HCT116 (cell line): ENCODE results near the gene COL4A3. TPM values are rescaled to one million over a fixed set of nuclear protein-coding genes. Genes with fewer than 3 reads are reported as not detected.

Source experiments
- ATAC-seq: fragments of 200-7000 bp; cut with Tn5 transposase; 2 replicates; pipeline ENCODE4 v1.9.1; 2020; ENCODE audit warnings: mild to moderate bottlenecking, moderate library complexity
- BruUV-seq: library from RNA; stranded (reverse); fragments of 400-500 nt; replicated peaks from 2 replicates; lab custom pipeline; 2021; lab: Mats Ljungman, UMichigan
- CTCF ChIA-PET: fragments of 300-600 bp; sonication (Branson Sonifier 250); formaldehyde crosslinking; loops from one replicate; lab custom pipeline; 2021; ENCODE audit warnings: antibody characterized with exemption; lab: Charles Lee
- POLR2A ChIA-PET: fragments of 300-600, 350-600 bp; sonication (Branson Sonifier 250); formaldehyde crosslinking; loops from one replicate; lab custom pipeline; 2021; ENCODE audit warnings: antibody characterized with exemption; lab: Charles Lee
- RAD21 ChIA-PET, 2 experiments: fragments of 300-600 bp; sonication (Branson Sonifier 250); formaldehyde crosslinking; loops; one replicate each; lab custom pipeline; 2023; ENCODE audit warnings: low total read pairs in 2 of 2; ENCODE audit not compliant: uncharacterized antibody in 2 of 2, unreplicated experiment in 2 of 2, low non-redundant PET in 1 of 2; lab: Charles Lee
- DNase-seq: peaks from one replicate; pipeline ENCODE4 v3.0.0-alpha.2; 2010; ENCODE audit warnings: low read depth, low spot score
- H2AFZ ChIP-seq: fragments of 200-600 bp; shearing (Covaris generic), sonication (generic); 2 replicates; pipeline ENCODE4 v1.6.1; 2017; ENCODE audit warnings: low read depth, mixed run types, mixed read lengths, antibody characterized with exemption, low read length; ENCODE audit not compliant: poor library complexity, severe bottlenecking
- H3K27ac ChIP-seq: 2 replicates; pipeline ENCODE4 v1.5.1; 2012; ENCODE audit warnings: low read depth, low read length
- H3K27me3 ChIP-seq: fragments of 200-600 bp; sonication (generic); 2 replicates; pipeline ENCODE4 v1.6.1; 2016; ENCODE audit warnings: mixed run types, low read length, mixed read lengths; ENCODE audit not compliant: insufficient read depth
- H3K36me3 ChIP-seq, 2 experiments: fragments of 200-500 bp in 1 of 2; fragments of 200-600 bp in 1 of 2; sonication (Bioruptor generic) in 1 of 2; sonication (generic) in 1 of 2; 2 replicates each; pipeline versions ENCODE4 v1.5.1 to v1.6.1; 2014 to 2016; ENCODE audit warnings: low read length in 2 of 2, inconsistent platforms in 1 of 2, mixed read lengths in 1 of 2, mixed run types in 1 of 2; ENCODE audit not compliant: insufficient read depth in 2 of 2, control insufficient read depth in 1 of 2
- H3K4me1 ChIP-seq, 2 experiments: fragments of 200-600 bp in 1 of 2; sonication (generic) in 1 of 2; 2 replicates each; pipeline versions ENCODE4 v1.5.1 to v1.6.1; 2012 to 2017; ENCODE audit warnings: low read length in 2 of 2, inconsistent platforms in 1 of 2, mild to moderate bottlenecking in 1 of 2, mixed read lengths in 1 of 2, mixed run types in 1 of 2, moderate library complexity in 1 of 2; ENCODE audit not compliant: insufficient read depth in 2 of 2, control insufficient read depth in 1 of 2
- H3K4me2 ChIP-seq: fragments of 200-600 bp; sonication (generic); 2 replicates; pipeline ENCODE4 v1.6.1; 2017; ENCODE audit warnings: mixed run types, low read length, mixed read lengths
- H3K4me3 ChIP-seq, 2 experiments: fragments of 200-600 bp in 1 of 2; sonication (generic) in 1 of 2; replicated peaks in 1 of 2; 2 replicates each; pipeline ENCODE4 v1.5.1; 2011 to 2016; ENCODE audit warnings: low read length in 2 of 2, control low read depth in 1 of 2, low read depth in 1 of 2, mild to moderate bottlenecking in 1 of 2, mixed read lengths in 1 of 2, mixed run types in 1 of 2
- H3K79me2 ChIP-seq: fragments of 200-600 bp; sonication (generic); 2 replicates; pipeline ENCODE4 v1.6.1; 2017; ENCODE audit warnings: mild to moderate bottlenecking, mixed run types, low read length, moderate library complexity, mixed read lengths; ENCODE audit not compliant: insufficient read depth
- H3K9ac ChIP-seq: fragments of 200-600 bp; sonication (generic); 2 replicates; pipeline ENCODE4 v1.6.1; 2016; ENCODE audit warnings: low read length, mixed read lengths
- H3K9me2 ChIP-seq: fragments of 200-600 bp; sonication (generic), shearing (Covaris generic); 2 replicates; pipeline ENCODE4 v1.6.1; 2017; ENCODE audit warnings: mixed run types, mild to moderate bottlenecking, moderate library complexity; ENCODE audit not compliant: insufficient read depth
- H3K9me3 ChIP-seq, 2 experiments: fragments of 200-500 bp in 1 of 2; fragments of 200-600 bp in 1 of 2; sonication (Bioruptor generic) in 1 of 2; sonication (generic) in 1 of 2; 2 replicates each; pipeline ENCODE4 v1.6.1; 2014 to 2017; ENCODE audit warnings: low read length in 2 of 2, mixed read lengths in 2 of 2, inconsistent platforms in 1 of 2, low read depth in 1 of 2, mild to moderate bottlenecking in 1 of 2, mixed run types in 1 of 2, moderate library complexity in 1 of 2; ENCODE audit not compliant: control insufficient read depth in 1 of 2, insufficient read depth in 1 of 2
- H4K20me1 ChIP-seq: fragments of 200-600 bp; sonication (generic), shearing (Covaris generic); 2 replicates; pipeline ENCODE4 v1.6.1; 2017; ENCODE audit warnings: mixed run types, mild to moderate bottlenecking, moderate library complexity; ENCODE audit not compliant: insufficient read depth
- CBX3 ChIP-seq: IDR thresholded peaks from 2 replicates; pipeline ENCODE4 v1.6.1; 2012; ENCODE audit warnings: low read depth
- CEBPB ChIP-seq: IDR thresholded peaks from 2 replicates; pipeline ENCODE4 v1.6.1; 2012; ENCODE audit warnings: low read depth
- EGR1 ChIP-seq: IDR thresholded peaks from 2 replicates; pipeline ENCODE4 v1.6.1; 2012; ENCODE audit warnings: low read depth
- ELF1 ChIP-seq: IDR thresholded peaks from 2 replicates; pipeline ENCODE4 v1.6.1; 2012; ENCODE audit warnings: low read depth, borderline replicate concordance
- EZH2 ChIP-seq: fragments of 200-600 bp; sonication (generic); IDR thresholded peaks from 2 replicates; pipeline ENCODE4 v1.6.1; 2017; ENCODE audit warnings: antibody characterized with exemption, mixed run types
- EZH2phosphoT487 ChIP-seq: fragments of 200-600 bp; IDR thresholded peaks from 2 replicates; pipeline ENCODE4 v1.6.1; 2018; ENCODE audit warnings: antibody characterized with exemption, borderline replicate concordance
- FOSL1 ChIP-seq: IDR thresholded peaks from 2 replicates; pipeline ENCODE4 v1.6.1; 2012; ENCODE audit warnings: low read depth
- JUND ChIP-seq: IDR thresholded peaks from 2 replicates; pipeline ENCODE4 v1.6.1; 2012
- MAX ChIP-seq: IDR thresholded peaks from 2 replicates; pipeline ENCODE4 v1.6.1; 2012
- POLR2A ChIP-seq: IDR thresholded peaks from 2 replicates; pipeline ENCODE4 v1.7.0; 2011; ENCODE audit warnings: borderline replicate concordance; ENCODE audit not compliant: insufficient read depth, insufficient read length; ENCODE audit errors: extremely low read depth
- POLR2AphosphoS5 ChIP-seq: IDR thresholded peaks from 2 replicates; pipeline ENCODE4 v1.6.1; 2011; ENCODE audit warnings: mild to moderate bottlenecking, low read depth, low read length, moderate library complexity
- RAD21 ChIP-seq: IDR thresholded peaks from 2 replicates; pipeline ENCODE4 v1.6.1; 2012; ENCODE audit warnings: low read depth, mild to moderate bottlenecking
- SIN3A ChIP-seq: IDR thresholded peaks from 2 replicates; pipeline ENCODE4 v1.6.1; 2012; ENCODE audit warnings: low read depth
- SP1 ChIP-seq: IDR thresholded peaks from 2 replicates; pipeline ENCODE4 v1.6.1; 2012; ENCODE audit warnings: low read depth
- SRF ChIP-seq: IDR thresholded peaks from 2 replicates; pipeline ENCODE4 v1.6.1; 2012; ENCODE audit warnings: low read depth
- TCF7L2 ChIP-seq: IDR thresholded peaks from 2 replicates; pipeline ENCODE4 v1.7.0; 2011; ENCODE audit warnings: borderline replicate concordance, inconsistent platforms; ENCODE audit not compliant: insufficient read depth, insufficient read length; ENCODE audit errors: extremely low read depth
- YY1 ChIP-seq: IDR thresholded peaks from 2 replicates; pipeline ENCODE4 v1.6.1; 2011; ENCODE audit warnings: low read length, low read depth, moderate library complexity, mild to moderate bottlenecking; ENCODE audit not compliant: insufficient replicate concordance; ENCODE audit errors: extremely low read depth
- ZFX ChIP-seq: fragments of 450-650 bp; IDR thresholded peaks from 2 replicates; pipeline ENCODE4 v1.6.1; 2017
- intact Hi-C: fragments of 100-400 bp; cut with micrococcal nuclease; formaldehyde crosslinking; loops from 2 replicates; pipeline ENCODE4 v1.10.0; 2022
- total RNA-seq: library from RNA; stranded (reverse); gene quantifications from one replicate; pipeline ENCODE4 v1.2.1, GENCODE V29; 2021; ENCODE audit not compliant: unreplicated experiment
- TF ChIP-seq, protein P1 (sequence below), 3 experiments: fragments of 200-600 bp in 1 of 3; sonication (generic) in 1 of 3; IDR thresholded peaks in 2 of 3; conservative IDR thresholded peaks in 1 of 3; 2 replicates each; pipeline ENCODE4 v1.5.1; 2012 to 2017; ENCODE audit warnings: low read depth in 2 of 3, low read length in 2 of 3, antibody characterized with exemption in 1 of 3, borderline replicate concordance in 1 of 3, control low read depth in 1 of 3, mild to moderate bottlenecking in 1 of 3, mixed read lengths in 1 of 3, mixed run types in 1 of 3, moderate library complexity in 1 of 3; ENCODE audit not compliant: insufficient read depth in 1 of 3
- TF ChIP-seq, protein P2 (sequence below): IDR thresholded peaks from 2 replicates; pipeline ENCODE4 v1.6.1; 2012; ENCODE audit warnings: low read depth
- TF ChIP-seq, protein P3 (sequence below): IDR thresholded peaks from 2 replicates; pipeline ENCODE4 v1.6.1; 2011; ENCODE audit warnings: mild to moderate bottlenecking, low read length, moderate library complexity; ENCODE audit not compliant: insufficient replicate concordance; ENCODE audit errors: extremely low read depth
- TF ChIP-seq, protein P4 (sequence below): IDR thresholded peaks from 2 replicates; pipeline ENCODE4 v1.6.1; 2012

COL4A3 gene
- total RNA-seq, 1 experiment from 2014 or later: 4.9 TPM

DNA sequence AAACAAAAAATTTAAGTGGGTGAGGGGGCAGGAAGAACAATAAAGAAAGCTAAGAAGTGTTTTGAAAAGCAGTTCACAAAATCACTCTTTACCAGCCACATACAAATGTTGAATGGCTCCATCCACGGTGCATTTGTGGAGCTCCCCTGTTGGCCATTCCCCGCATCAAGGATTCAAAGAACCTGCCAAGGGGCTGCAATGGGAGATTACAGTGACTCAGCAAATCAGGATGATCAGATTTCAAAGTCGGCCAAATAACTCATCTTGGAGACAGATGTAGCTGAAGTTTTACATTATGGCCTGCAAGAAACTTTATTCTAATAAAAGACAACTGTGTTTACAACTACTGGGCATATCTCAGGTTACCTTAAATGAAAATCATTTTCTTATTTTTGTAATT, 26.9 kb downstream of the COL4A3 start:
- H3K4me2 ChIP-seq: peak overlapping the region; percentile 52
- intact Hi-C loops: no loop called here
- DNase-seq (peak; percentile 33), ATAC-seq (peak; percentile 83)
- no peaks in the 10 kb centered on the region for H3K27me3 ChIP-seq
- no TSS peak for BruUV-seq
- RAD21 ChIA-PET: no interaction called here
- H3K27ac ChIP-seq: no peak overlapping the region
- POLR2A ChIA-PET: no interaction called here
- CTCF ChIA-PET: interaction anchor here (2.7 kb wide), 1 partner anchor 47 kb away, joined by 10 read pairs; no protein-coding TSS in a partner anchor
- H3K4me3 ChIP-seq: no peak overlapping the region
- H3K9me2 ChIP-seq: 0 out of 2 replicates have a peak, but pooled peaks cover 3% of the 10 kb centered on the region
- no peaks in the 10 kb centered on the region for H3K9me3 ChIP-seq
- H3K4me1 ChIP-seq: peaks cover 12 to 37% of the 10 kb centered on the region in 2 experiments
- H3K79me2 ChIP-seq: no peaks in the 10 kb centered on the region
- H3K9ac ChIP-seq: no peak overlapping the region
- H3K36me3 ChIP-seq: no peaks in the 10 kb centered on the region
- peak overlapping the region; percentile 78 for H2AFZ ChIP-seq
- no peaks in the 10 kb centered on the region for H4K20me1 ChIP-seq
- no peak for TF ChIP-seq SRF
- no peak for TF ChIP-seq SIN3A
- TF ChIP-seq ZFX: no peak
- TF ChIP-seq, protein P1, sequence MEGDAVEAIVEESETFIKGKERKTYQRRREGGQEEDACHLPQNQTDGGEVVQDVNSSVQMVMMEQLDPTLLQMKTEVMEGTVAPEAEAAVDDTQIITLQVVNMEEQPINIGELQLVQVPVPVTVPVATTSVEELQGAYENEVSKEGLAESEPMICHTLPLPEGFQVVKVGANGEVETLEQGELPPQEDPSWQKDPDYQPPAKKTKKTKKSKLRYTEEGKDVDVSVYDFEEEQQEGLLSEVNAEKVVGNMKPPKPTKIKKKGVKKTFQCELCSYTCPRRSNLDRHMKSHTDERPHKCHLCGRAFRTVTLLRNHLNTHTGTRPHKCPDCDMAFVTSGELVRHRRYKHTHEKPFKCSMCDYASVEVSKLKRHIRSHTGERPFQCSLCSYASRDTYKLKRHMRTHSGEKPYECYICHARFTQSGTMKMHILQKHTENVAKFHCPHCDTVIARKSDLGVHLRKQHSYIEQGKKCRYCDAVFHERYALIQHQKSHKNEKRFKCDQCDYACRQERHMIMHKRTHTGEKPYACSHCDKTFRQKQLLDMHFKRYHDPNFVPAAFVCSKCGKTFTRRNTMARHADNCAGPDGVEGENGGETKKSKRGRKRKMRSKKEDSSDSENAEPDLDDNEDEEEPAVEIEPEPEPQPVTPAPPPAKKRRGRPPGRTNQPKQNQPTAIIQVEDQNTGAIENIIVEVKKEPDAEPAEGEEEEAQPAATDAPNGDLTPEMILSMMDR (IDR thresholded peaks at IDR 0.05 in 2 of 3, conservative IDR thresholded peaks at IDR 0.05 in 1 of 3; ENCODE audit: borderline replicate concordance in 1 of 3, insufficient read depth in 1 of 3, low read depth in 2 of 3, low read length in 2 of 3): peak in 2 of 3 experiments; percentile 39 to 47; a peak in 4 of 6 replicates
- TF ChIP-seq TCF7L2: peak; percentile 91
- TF ChIP-seq CBX3: no peak
- TF ChIP-seq MAX: no peak
- TF ChIP-seq POLR2AphosphoS5: no peak
- TF ChIP-seq EZH2phosphoT487: no peak
- TF ChIP-seq, protein P2, sequence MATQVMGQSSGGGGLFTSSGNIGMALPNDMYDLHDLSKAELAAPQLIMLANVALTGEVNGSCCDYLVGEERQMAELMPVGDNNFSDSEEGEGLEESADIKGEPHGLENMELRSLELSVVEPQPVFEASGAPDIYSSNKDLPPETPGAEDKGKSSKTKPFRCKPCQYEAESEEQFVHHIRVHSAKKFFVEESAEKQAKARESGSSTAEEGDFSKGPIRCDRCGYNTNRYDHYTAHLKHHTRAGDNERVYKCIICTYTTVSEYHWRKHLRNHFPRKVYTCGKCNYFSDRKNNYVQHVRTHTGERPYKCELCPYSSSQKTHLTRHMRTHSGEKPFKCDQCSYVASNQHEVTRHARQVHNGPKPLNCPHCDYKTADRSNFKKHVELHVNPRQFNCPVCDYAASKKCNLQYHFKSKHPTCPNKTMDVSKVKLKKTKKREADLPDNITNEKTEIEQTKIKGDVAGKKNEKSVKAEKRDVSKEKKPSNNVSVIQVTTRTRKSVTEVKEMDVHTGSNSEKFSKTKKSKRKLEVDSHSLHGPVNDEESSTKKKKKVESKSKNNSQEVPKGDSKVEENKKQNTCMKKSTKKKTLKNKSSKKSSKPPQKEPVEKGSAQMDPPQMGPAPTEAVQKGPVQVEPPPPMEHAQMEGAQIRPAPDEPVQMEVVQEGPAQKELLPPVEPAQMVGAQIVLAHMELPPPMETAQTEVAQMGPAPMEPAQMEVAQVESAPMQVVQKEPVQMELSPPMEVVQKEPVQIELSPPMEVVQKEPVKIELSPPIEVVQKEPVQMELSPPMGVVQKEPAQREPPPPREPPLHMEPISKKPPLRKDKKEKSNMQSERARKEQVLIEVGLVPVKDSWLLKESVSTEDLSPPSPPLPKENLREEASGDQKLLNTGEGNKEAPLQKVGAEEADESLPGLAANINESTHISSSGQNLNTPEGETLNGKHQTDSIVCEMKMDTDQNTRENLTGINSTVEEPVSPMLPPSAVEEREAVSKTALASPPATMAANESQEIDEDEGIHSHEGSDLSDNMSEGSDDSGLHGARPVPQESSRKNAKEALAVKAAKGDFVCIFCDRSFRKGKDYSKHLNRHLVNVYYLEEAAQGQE: no peak
- TF ChIP-seq RAD21: no peak
- TF ChIP-seq EGR1: no peak
- TF ChIP-seq POLR2A: no peak
- TF ChIP-seq, protein P3, sequence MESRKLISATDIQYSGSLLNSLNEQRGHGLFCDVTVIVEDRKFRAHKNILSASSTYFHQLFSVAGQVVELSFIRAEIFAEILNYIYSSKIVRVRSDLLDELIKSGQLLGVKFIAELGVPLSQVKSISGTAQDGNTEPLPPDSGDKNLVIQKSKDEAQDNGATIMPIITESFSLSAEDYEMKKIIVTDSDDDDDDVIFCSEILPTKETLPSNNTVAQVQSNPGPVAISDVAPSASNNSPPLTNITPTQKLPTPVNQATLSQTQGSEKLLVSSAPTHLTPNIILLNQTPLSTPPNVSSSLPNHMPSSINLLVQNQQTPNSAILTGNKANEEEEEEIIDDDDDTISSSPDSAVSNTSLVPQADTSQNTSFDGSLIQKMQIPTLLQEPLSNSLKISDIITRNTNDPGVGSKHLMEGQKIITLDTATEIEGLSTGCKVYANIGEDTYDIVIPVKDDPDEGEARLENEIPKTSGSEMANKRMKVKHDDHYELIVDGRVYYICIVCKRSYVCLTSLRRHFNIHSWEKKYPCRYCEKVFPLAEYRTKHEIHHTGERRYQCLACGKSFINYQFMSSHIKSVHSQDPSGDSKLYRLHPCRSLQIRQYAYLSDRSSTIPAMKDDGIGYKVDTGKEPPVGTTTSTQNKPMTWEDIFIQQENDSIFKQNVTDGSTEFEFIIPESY: no peak
- TF ChIP-seq FOSL1: peak; percentile 44; the same call in 1 of the 2 replicates
- TF ChIP-seq JUND: peak; percentile 41
- TF ChIP-seq EZH2: no peak
- TF ChIP-seq YY1: no peak
- no peak for TF ChIP-seq SP1
- no peak for TF ChIP-seq CEBPB
- no peak for TF ChIP-seq ELF1
- TF ChIP-seq, protein P4, sequence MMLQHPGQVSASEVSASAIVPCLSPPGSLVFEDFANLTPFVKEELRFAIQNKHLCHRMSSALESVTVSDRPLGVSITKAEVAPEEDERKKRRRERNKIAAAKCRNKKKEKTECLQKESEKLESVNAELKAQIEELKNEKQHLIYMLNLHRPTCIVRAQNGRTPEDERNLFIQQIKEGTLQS: no peak
